Heart left ventricle (tissue), 16 donors: Measurements from ENCODE around the gene ATG9B. TPM values are rescaled to one million over a fixed set of nuclear protein-coding genes. Genes with fewer than 3 reads are reported as not detected.

ENCODE experiments used
- ATAC-seq, 4 donors: fragments of 200-7000 bp; cut with Tn5 transposase; one replicate each; pipeline ENCODE4 v1.9.1; 2020 to 2022; ENCODE audit warnings: moderate library complexity in 4 of 4, mild to moderate bottlenecking in 3 of 4, moderate number of reproducible peaks in 1 of 4
- DNase-seq, 5 donors: peaks; one replicate each; pipeline ENCODE4 v3.0.0-alpha.2; 2020
- H3K27ac ChIP-seq, 12 donors: fragments of 200-600 bp; sonication (generic) in 4 of 12; one replicate each; pipeline versions ENCODE4 v1.5.0 to v1.8.0; 2016 to 2022; ENCODE audit warnings: mild to moderate bottlenecking in 2 of 12
- H3K27me3 ChIP-seq, 9 donors: fragments of 200-600 bp; sonication (generic) in 2 of 9; one replicate each; pipeline versions ENCODE4 v1.5.1 to v1.8.0; 2016 to 2022; ENCODE audit warnings: mild to moderate bottlenecking in 3 of 9
- H3K36me3 ChIP-seq, 9 donors: fragments of 200-600 bp; sonication (generic) in 2 of 9; one replicate each; pipeline versions ENCODE4 v1.5.0 to v1.8.0; 2018 to 2022; ENCODE audit warnings: mild to moderate bottlenecking in 2 of 9
- H3K4me1 ChIP-seq, 12 donors: fragments of 200-600 bp; sonication (generic) in 4 of 12; one replicate each; pipeline versions ENCODE4 v1.5.0 to v1.8.0; 2016 to 2022; ENCODE audit warnings: mild to moderate bottlenecking in 3 of 12
- H3K4me3 ChIP-seq, 12 donors: fragments of 200-600 bp; sonication (generic) in 4 of 12; one replicate each; pipeline versions ENCODE4 v1.5.0 to v1.8.0; 2017 to 2022; ENCODE audit warnings: mild to moderate bottlenecking in 9 of 12, moderate library complexity in 4 of 12
- H3K9me3 ChIP-seq, 12 donors: fragments of 200-600 bp; sonication (generic) in 4 of 12; one replicate each; pipeline versions ENCODE4 v1.5.0 to v1.8.0; 2016 to 2022; ENCODE audit warnings: mild to moderate bottlenecking in 1 of 12
- POLR2A ChIP-seq, 2 donors: fragments of 450-650 bp; IDR thresholded peaks; one replicate each; pipeline ENCODE4 v1.6.1; 2017; ENCODE audit warnings: antibody characterized with exemption in 2 of 2, mild to moderate bottlenecking in 2 of 2, moderate library complexity in 2 of 2
- WGBS, 4 donors: extraction: QIAGEN DNeasy Blood & Tissue Kit in 2 of 4; methylation state at CpG; one replicate each; pipeline versions ENCODE4 v1.1.5 to v1.1.7; 2013 to 2018; 5-methylcytosine and 5-hydroxymethylcytosine counted together
- intact Hi-C, 10 donors: fragments of 100-400 bp; cut with DNase I; formaldehyde crosslinking; loops; one replicate each; pipeline versions ENCODE4 v1.11.1 to v1.14.2; 2022
- polyA plus RNA-seq, 2 donors: library from polyadenylated mRNA; stranded (reverse); fragments of 200-250 nt; gene quantifications; one replicate each; pipeline ENCODE4 v1.2.3, GENCODE V29; 2013
- total RNA-seq, 9 donors: library from RNA; depleted of rRNA in 2 of 9; stranded (reverse); fragments of >200 nt in 2 of 9; fragmentation: NEBNext Ultra II Directional in 3 of 9; extraction: Animal tissue kit (Norgen Biotek cat#: 25700) in 3 of 9; gene quantifications; one replicate each; pipeline versions ENCODE4 v1.1.0 to v1.2.4, GENCODE V29; 2016 to 2023
- TF ChIP-seq, protein P1 (sequence below), 12 donors: fragments of 200-600 bp; sonication (generic) in 4 of 12; IDR thresholded peaks; one replicate each; pipeline versions ENCODE4 v1.5.0 to v1.8.0; 2018 to 2022; ENCODE audit warnings: antibody characterized with exemption in 12 of 12, mild to moderate bottlenecking in 5 of 12
- donor health status: ischemic (EF 13 %, LVEDD 7.1; RV severe dilation, severe dysfunction).
- donor health status: healthy with polysubstance abuse.
- donor health status: DM: no; HTN: yes; CAD: no.
- donor health status: DM: no; HTN: no; CAD: no.
- donor health status: ischemic (EF 25% LVEDD 6.9; RV normal size, moderate dysfunction).
- donor health status: ischemic (EF 25% LVEDD 5.7; RV mildly dilated, moderate dysfunction).
- donor health status: healthy.
- donor health status: DM: yes; HTN: yes; CAD: no.
- donor health status: ischemic (EF 35%, LVEDD 5.7; RV mildly dilated, moderate dysfunction).
- donor health status: nonischemic (EF 11% LVEDD 7.7; RV severe dilation, severe dysfunction).
- donor health status: DM: yes; HTN: yes; CAD: no.
- donor health status: PGD.
- donor health status: ischemic (EF 29% LVEDD 5.4; RV normal size, mild dysfunction).
- donor health status: nonischemic (EF 23%, LVEDD 6.1; RV moderate dilation, normal function).

Gene ATG9B
- total and polyA plus RNA-seq, 11 donors = 0.07 to 1.0 (median 0.32) TPM; not detected in 7

DNA sequence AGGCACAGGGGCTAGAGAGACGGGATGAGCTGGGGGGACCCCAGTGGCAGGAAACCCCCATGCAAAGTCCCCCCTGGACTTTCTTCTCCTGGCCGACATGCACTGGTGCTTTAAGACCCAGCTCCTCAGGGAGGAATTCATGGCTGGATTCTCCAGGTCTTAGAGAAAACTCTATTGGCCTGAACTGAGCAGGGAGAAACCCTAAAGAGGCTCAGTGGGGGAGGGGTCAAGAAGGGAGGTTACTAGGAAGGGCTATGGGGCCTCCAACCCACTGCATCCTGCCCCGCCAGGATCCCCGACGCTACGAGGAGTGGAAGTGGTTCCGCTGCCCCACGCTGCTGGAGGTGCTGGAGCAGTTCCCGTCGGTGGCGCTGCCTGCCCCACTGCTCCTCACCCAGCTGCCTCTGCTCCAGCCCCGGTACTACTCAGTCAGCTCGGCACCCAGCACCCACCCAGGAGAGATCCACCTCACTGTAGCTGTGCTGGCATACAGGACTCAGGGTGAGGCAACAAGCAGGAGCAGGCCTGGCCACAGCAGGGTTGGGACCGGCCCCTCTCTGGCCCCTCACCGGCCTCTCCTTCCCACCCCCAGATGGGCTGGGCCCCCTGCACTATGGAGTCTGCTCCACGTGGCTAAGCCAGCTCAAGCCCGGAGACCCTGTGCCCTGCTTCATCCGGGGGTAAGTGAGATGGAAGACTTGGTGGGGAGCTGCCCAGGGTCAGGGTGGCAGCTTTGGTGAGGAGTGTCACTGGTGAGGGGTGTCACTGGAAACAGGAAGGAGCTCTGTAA, 13.8 kb downstream of the ATG9B start:
- no peak for DNase-seq

GRCh38 chr7:151010037-151010306, 14.3 kb downstream of the ATG9B start:
- DNase-seq = no peak

More for the DNA sequence above, 13.8 kb downstream of the ATG9B start:
- TF ChIP-seq POLR2A (IDR thresholded peaks at IDR 0.05) = no peak
- TF ChIP-seq, protein P1, sequence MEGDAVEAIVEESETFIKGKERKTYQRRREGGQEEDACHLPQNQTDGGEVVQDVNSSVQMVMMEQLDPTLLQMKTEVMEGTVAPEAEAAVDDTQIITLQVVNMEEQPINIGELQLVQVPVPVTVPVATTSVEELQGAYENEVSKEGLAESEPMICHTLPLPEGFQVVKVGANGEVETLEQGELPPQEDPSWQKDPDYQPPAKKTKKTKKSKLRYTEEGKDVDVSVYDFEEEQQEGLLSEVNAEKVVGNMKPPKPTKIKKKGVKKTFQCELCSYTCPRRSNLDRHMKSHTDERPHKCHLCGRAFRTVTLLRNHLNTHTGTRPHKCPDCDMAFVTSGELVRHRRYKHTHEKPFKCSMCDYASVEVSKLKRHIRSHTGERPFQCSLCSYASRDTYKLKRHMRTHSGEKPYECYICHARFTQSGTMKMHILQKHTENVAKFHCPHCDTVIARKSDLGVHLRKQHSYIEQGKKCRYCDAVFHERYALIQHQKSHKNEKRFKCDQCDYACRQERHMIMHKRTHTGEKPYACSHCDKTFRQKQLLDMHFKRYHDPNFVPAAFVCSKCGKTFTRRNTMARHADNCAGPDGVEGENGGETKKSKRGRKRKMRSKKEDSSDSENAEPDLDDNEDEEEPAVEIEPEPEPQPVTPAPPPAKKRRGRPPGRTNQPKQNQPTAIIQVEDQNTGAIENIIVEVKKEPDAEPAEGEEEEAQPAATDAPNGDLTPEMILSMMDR (IDR thresholded peaks at IDR 0.05) = no peak
- H3K4me1 ChIP-seq = peaks cover 0 to 80% (median 39%) of the 10 kb centered on the region in 12 donors
- no peaks in the 10 kb centered on the region for H3K9me3 ChIP-seq
- peak overlapping the region in 1 of 12 donors; percentile 1 for H3K4me3 ChIP-seq
- ATAC-seq = no peak
- H3K36me3 ChIP-seq = peaks cover 0 to 9% (median 2%) of the 10 kb centered on the region in 9 donors
- H3K27ac ChIP-seq = peak overlapping the region in 1 of 12 donors; percentile 42
- WGBS, 4 donors = 38 to 56% (median 45%) methylated on average over 15 to 18 of the region's 18 CpGs
- H3K27me3 ChIP-seq = peaks cover 0 to 16% (median 0%) of the 10 kb centered on the region in 9 donors
- intact Hi-C loops = no loop called here

GRCh38 chr7:151009327-151010036, 14.8 kb downstream of the ATG9B start:
- intact Hi-C loops = no loop called here
- DNase-seq = no peak
- Histone ChIP-seq H3K27ac (no peak overlapping the region), H3K27me3 (peaks cover 0 to 11% (median 0%) of the 10 kb centered on the region in 9 donors), H3K9me3 (no peaks in the 10 kb centered on the region), H3K4me3 (no peak overlapping the region), H3K4me1 (peaks cover 0 to 76% (median 38%) of the 10 kb centered on the region in 12 donors), H3K36me3 (peaks cover 0 to 17% (median 5%) of the 10 kb centered on the region in 9 donors)
- no peak for TF ChIP-seq POLR2A (IDR thresholded peaks at IDR 0.05)
- WGBS, 4 donors = 70 to 79% (median 76%) methylated on average over 12 to 22 of the region's 22 CpGs
- no peak for ATAC-seq

More at GRCh38 chr7:151010037-151010306, 14.3 kb downstream of the ATG9B start:
- Histone ChIP-seq H3K9me3 (no peaks in the 10 kb centered on the region), H3K36me3 (peaks cover 0 to 13% (median 5%) of the 10 kb centered on the region in 9 donors), H3K4me3 (no peak overlapping the region), H3K27ac (peak overlapping the region in 1 of 12 donors; percentile 42), H3K27me3 (peaks cover 0 to 14% (median 0%) of the 10 kb centered on the region in 9 donors), H3K4me1 (peaks cover 0 to 80% (median 39%) of the 10 kb centered on the region in 12 donors)
- no peak for TF ChIP-seq POLR2A (IDR thresholded peaks at IDR 0.05)
- TF ChIP-seq, protein P1 (IDR thresholded peaks at IDR 0.05) = no peak
- no peak for ATAC-seq
- 53 to 83% (median 67%) methylated on average over 1 to 7 of the region's 7 CpGs for WGBS, 4 donors
- intact Hi-C loops = no loop called here

GRCh38 chr7:151008511-151009323, 15.6 kb downstream of the ATG9B start:
- H3K4me3 ChIP-seq = peak overlapping the region in 10 of 12 donors; percentile 3 to 46 (median 38)
- WGBS, 4 donors = 35 to 44% (median 41%) methylated on average over 22 to 40 of the region's 40 CpGs
- peaks cover 0 to 8% (median 0%) of the 10 kb centered on the region in 9 donors for H3K27me3 ChIP-seq
- TF ChIP-seq POLR2A (IDR thresholded peaks at IDR 0.05) = no peak
- TF ChIP-seq, protein P1 (IDR thresholded peaks at IDR 0.05) = peak; percentile 74 to 90 (median 84)
- intact Hi-C loops = no loop called here
- no peaks in the 10 kb centered on the region for H3K9me3 ChIP-seq
- DNase-seq (peak; percentile 74 to 91 (median 77)), ATAC-seq (peak; percentile 57 to 74 (median 62))
- H3K27ac ChIP-seq = peak overlapping the region in 9 of 12 donors; percentile 3 to 73 (median 54)
- H3K4me1 ChIP-seq = peaks cover 0 to 68% (median 36%) of the 10 kb centered on the region in 12 donors
- peaks cover 0 to 23% (median 5%) of the 10 kb centered on the region in 9 donors for H3K36me3 ChIP-seq
